SK-N-SH treated with all-trans-retinoic acid at 6 μM for 48 hours (cell line): ENCODE results near the gene ISOC2.

Source experiments
- ARNTL ChIP-seq: fragments of 450-650 bp; formaldehyde crosslinking; IDR thresholded peaks from 2 replicates; pipeline ENCODE4 v1.5.0; 2020; ENCODE audit warnings: low read depth, mild to moderate bottlenecking, moderate library complexity, borderline replicate concordance
- BACH2 ChIP-seq: fragments of 250-450 bp; sonication (Bioruptor Pico); IDR thresholded peaks from 2 replicates; pipeline ENCODE4 v1.9.0; 2021; ENCODE audit warnings: mild to moderate bottlenecking, borderline replicate concordance
- ESRRG ChIP-seq: fragments of 250-450 bp; sonication (Bioruptor Pico); IDR thresholded peaks from 2 replicates; pipeline ENCODE4 v1.6.1; 2021; ENCODE audit warnings: mild to moderate bottlenecking
- ZNF70 ChIP-seq: fragments of 450-650 bp; formaldehyde crosslinking; IDR thresholded peaks from 2 replicates; pipeline ENCODE4 v1.5.0; 2020; ENCODE audit warnings: mild to moderate bottlenecking, moderate library complexity
- ZNF8 ChIP-seq: fragments of 450-650 bp; formaldehyde crosslinking; IDR thresholded peaks from 2 replicates; pipeline ENCODE4 v1.5.0; 2020; ENCODE audit warnings: mild to moderate bottlenecking, moderate library complexity
- TF ChIP-seq, protein P1 (sequence below): fragments of 250-450 bp; sonication (Bioruptor Pico); IDR thresholded peaks from 2 replicates; pipeline ENCODE4 v1.5.1; 2020; ENCODE audit warnings: low read depth, mild to moderate bottlenecking, moderate library complexity
- TF ChIP-seq, protein P2 (sequence below): fragments of 250-450 bp; sonication (Bioruptor Pico); IDR thresholded peaks from 2 replicates; pipeline ENCODE4 v1.8.0; 2020; ENCODE audit warnings: mild to moderate bottlenecking, moderate library complexity, borderline replicate concordance

DNA sequence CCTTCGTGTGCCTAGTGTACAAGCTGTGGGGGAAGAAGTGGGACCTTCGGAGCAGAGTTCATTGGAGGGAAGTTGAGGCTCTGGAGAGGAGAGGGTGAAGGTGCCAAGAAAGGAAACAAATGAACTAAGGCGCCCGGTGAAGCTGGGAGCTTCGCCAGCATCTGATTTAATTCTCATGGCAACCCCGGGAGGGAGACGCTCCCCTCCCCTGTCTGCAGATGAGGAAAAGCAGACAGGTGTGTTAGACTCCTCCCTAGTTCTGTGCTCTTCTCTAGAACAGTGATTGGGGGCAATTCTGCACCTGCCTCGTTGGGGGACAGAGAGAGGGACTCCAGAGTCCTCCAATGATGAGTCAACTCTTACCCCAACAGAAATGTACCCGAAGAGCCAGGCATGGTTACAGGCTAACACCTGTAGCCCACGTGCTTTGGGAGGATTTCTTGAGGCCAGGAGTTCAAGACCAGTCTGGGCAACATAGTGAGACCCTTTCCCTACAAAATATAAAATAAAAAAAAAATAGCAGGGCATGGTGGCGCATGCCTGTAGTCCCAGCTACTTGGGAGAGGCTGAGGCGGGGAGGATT, 31.0 kb upstream of the ISOC2 start:
- TF ChIP-seq ZNF8: no peak
- TF ChIP-seq, protein P1, sequence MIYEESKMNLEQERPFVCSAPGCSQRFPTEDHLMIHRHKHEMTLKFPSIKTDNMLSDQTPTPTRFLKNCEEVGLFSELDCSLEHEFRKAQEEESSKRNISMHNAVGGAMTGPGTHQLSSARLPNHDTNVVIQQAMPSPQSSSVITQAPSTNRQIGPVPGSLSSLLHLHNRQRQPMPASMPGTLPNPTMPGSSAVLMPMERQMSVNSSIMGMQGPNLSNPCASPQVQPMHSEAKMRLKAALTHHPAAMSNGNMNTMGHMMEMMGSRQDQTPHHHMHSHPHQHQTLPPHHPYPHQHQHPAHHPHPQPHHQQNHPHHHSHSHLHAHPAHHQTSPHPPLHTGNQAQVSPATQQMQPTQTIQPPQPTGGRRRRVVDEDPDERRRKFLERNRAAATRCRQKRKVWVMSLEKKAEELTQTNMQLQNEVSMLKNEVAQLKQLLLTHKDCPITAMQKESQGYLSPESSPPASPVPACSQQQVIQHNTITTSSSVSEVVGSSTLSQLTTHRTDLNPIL (CRISPR knock-in tag): no peak
- TF ChIP-seq ESRRG (CRISPR knock-in tag): no peak
- TF ChIP-seq, protein P2, sequence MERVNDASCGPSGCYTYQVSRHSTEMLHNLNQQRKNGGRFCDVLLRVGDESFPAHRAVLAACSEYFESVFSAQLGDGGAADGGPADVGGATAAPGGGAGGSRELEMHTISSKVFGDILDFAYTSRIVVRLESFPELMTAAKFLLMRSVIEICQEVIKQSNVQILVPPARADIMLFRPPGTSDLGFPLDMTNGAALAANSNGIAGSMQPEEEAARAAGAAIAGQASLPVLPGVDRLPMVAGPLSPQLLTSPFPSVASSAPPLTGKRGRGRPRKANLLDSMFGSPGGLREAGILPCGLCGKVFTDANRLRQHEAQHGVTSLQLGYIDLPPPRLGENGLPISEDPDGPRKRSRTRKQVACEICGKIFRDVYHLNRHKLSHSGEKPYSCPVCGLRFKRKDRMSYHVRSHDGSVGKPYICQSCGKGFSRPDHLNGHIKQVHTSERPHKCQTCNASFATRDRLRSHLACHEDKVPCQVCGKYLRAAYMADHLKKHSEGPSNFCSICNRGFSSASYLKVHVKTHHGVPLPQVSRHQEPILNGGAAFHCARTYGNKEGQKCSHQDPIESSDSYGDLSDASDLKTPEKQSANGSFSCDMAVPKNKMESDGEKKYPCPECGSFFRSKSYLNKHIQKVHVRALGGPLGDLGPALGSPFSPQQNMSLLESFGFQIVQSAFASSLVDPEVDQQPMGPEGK (CRISPR knock-in tag): no peak
- no peak for TF ChIP-seq ZNF70 (CRISPR knock-in tag)
- TF ChIP-seq ARNTL (CRISPR knock-in tag): no peak
- no peak for TF ChIP-seq BACH2
